NCI-H1092 (cell line): ENCODE results near the gene RAB11FIP4.

Experiments
- DNase-seq: peaks from one replicate; lab custom pipeline; 2025; lab: John Stamatoyannopoulos, UW

Gene RAB11FIP4

GRCh38 chr17:31460226-31460721 lies 68.8 kb downstream of the RAB11FIP4 start:
- no peak for DNase-seq

- no peak for DNase-seq
Measured at GRCh38 chr17:31461227-31461810, 69.8 kb downstream of the RAB11FIP4 start.

- DNase-seq: no peak
Measured at GRCh38 chr17:31462261-31462660, 70.8 kb downstream of the RAB11FIP4 start.

GRCh38 chr17:31466096-31466760 lies 74.8 kb downstream of the RAB11FIP4 start:
- no peak for DNase-seq

- DNase-seq: no peak
Measured at GRCh38 chr17:31467502-31468256, 76.2 kb downstream of the RAB11FIP4 start.

- no peak for DNase-seq
Measured at GRCh38 chr17:31469959-31470358, 78.5 kb downstream of the RAB11FIP4 start.

GRCh38 chr17:31470592-31470991 lies 79.1 kb downstream of the RAB11FIP4 start:
- DNase-seq: no peak

GRCh38 chr17:31472137-31472536 lies 80.7 kb downstream of the RAB11FIP4 start:
- DNase-seq: no peak

- no peak for DNase-seq
Measured at GRCh38 chr17:31475378-31476162, 84.1 kb downstream of the RAB11FIP4 start.

- no peak for DNase-seq
Measured at GRCh38 chr17:31476525-31477416, 85.3 kb downstream of the RAB11FIP4 start.

GRCh38 chr17:31477417-31478055 lies 86.1 kb downstream of the RAB11FIP4 start:
- DNase-seq: no peak

- no peak for DNase-seq
Measured at GRCh38 chr17:31479062-31479408, 87.6 kb downstream of the RAB11FIP4 start.

- DNase-seq: no peak
Measured at GRCh38 chr17:31479524-31479923, 88.0 kb downstream of the RAB11FIP4 start.

- no peak for DNase-seq
Measured at GRCh38 chr17:31480067-31480466, 88.6 kb downstream of the RAB11FIP4 start.

- DNase-seq: no peak
Measured at GRCh38 chr17:31480904-31481782, 89.7 kb downstream of the RAB11FIP4 start.

GRCh38 chr17:31481783-31482081 lies 90.3 kb downstream of the RAB11FIP4 start:
- no peak for DNase-seq

- DNase-seq: no peak
Measured at GRCh38 chr17:31484821-31485220, 93.3 kb downstream of the RAB11FIP4 start.

- DNase-seq: no peak
Measured at GRCh38 chr17:31486351-31487062, 95.0 kb downstream of the RAB11FIP4 start.

- no peak for DNase-seq
Measured at GRCh38 chr17:31487063-31487647, 95.7 kb downstream of the RAB11FIP4 start.
